Measurements from ENCODE around the gene SPZ1.

Gene SPZ1

DNA sequence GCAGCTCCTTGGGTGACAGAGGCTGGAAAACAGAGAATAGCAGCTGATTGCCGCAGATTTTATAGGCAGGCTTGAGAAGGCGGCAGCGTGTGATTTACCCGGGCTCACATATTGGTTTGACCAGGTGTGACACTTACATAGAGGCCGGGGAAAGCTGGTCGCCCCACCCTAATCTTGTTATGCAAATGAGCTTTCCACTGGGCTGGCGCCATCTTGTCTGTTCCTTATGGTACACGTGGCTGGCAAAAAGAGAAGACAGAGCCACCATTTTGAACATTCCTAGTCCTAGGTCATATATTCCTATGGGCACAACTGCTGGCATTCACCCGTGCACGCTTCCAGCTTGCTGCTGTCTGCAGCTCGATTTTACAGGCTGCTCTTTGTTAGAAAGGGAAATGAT, 11.3 kb upstream of the SPZ1 start:
- H3K27ac ChIP-seq = no peak overlapping the region
- TF ChIP-seq, protein P1, sequence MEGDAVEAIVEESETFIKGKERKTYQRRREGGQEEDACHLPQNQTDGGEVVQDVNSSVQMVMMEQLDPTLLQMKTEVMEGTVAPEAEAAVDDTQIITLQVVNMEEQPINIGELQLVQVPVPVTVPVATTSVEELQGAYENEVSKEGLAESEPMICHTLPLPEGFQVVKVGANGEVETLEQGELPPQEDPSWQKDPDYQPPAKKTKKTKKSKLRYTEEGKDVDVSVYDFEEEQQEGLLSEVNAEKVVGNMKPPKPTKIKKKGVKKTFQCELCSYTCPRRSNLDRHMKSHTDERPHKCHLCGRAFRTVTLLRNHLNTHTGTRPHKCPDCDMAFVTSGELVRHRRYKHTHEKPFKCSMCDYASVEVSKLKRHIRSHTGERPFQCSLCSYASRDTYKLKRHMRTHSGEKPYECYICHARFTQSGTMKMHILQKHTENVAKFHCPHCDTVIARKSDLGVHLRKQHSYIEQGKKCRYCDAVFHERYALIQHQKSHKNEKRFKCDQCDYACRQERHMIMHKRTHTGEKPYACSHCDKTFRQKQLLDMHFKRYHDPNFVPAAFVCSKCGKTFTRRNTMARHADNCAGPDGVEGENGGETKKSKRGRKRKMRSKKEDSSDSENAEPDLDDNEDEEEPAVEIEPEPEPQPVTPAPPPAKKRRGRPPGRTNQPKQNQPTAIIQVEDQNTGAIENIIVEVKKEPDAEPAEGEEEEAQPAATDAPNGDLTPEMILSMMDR (conservative IDR thresholded peaks at IDR 0.05) = no peak

- no peak overlapping the region for H3K27ac ChIP-seq
- TF ChIP-seq, protein P1 (conservative IDR thresholded peaks at IDR 0.05) = no peak
Measured at GRCh38 chr5:80309871-80310665, 9.7 kb upstream of the SPZ1 start.

GRCh38 chr5:80315244-80315643, 4.6 kb upstream of the SPZ1 start:
- TF ChIP-seq, protein P1 (conservative IDR thresholded peaks at IDR 0.05) = no peak
- H3K27ac ChIP-seq = no peak overlapping the region

GRCh38 chr5:80318212-80318611, 1.6 kb upstream of the SPZ1 start:
- TF ChIP-seq, protein P1 (conservative IDR thresholded peaks at IDR 0.05) = no peak
- H3K27ac ChIP-seq = no peak overlapping the region

DNA sequence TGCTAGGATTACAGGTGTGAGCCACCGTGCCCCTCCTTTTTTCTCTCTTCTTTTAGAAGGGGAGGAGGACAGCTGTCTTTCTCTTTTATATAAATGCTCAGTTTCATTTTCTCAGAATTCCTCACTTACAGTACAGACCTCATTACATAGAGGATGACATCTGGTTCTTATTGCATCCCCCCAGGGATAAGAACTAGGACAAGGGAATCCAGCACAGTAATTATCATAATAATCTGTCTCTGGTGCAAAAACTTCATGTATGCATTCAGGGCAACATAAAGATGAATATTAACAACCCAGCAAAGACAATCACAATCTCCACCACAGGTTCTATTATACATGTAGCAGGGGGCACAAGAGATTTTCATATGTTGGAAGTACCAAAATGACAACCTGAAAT, 5.1 kb downstream of the SPZ1 start:
- TF ChIP-seq, protein P1 (conservative IDR thresholded peaks at IDR 0.05) = no peak

DNA sequence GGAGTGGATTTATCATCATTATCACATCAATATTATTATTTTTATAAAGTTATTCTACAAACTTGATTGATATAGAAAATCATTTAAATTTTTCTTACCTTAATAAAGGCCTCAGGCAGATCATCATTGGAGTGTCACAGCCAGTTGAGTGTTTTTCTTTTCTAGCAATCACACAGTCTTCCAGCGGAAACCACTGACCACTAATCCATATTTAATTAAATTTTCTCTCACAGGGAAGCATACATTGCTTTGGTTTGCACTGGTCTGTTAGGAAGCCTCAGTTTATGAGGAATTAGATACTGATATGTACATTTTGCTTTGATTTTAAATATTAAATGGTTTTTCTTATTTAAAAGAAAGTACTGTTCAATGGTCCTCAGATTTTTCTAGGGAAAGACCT, 6.7 kb downstream of the SPZ1 start:
- H3K27ac ChIP-seq = no peak overlapping the region
- TF ChIP-seq, protein P1 (conservative IDR thresholded peaks at IDR 0.05) = no peak

More for the DNA sequence above, 5.1 kb downstream of the SPZ1 start:
- H3K27ac ChIP-seq = no peak overlapping the region

GRCh38 chr5:80337379-80337778, 17.6 kb downstream of the SPZ1 start:
- TF ChIP-seq, protein P1 (conservative IDR thresholded peaks at IDR 0.05) = no peak
- H3K27ac ChIP-seq = no peak overlapping the region

Measured in VCaP (cell line).